Activated naive CD4-positive, alpha-beta T cell treated with Interleukin-2 at 50 U/mL for 16 hours (primary cell): ENCODE data around the gene FGGY.
"Not testable (repeated sequence)": the region's sequence is repeated elsewhere in the genome, so short reads cannot be mapped to it uniquely, and the experiment has no call there.

Experiments
- DNase-seq: peaks from one replicate; pipeline ENCODE4 v3.0.0-alpha.2; 2020

FGGY gene

GRCh38 chr1:59601811-59602210 is 304.9 kb downstream of the FGGY start:
- no peak for DNase-seq

GRCh38 chr1:59604191-59604590 is 307.3 kb downstream of the FGGY start:
- DNase-seq, result no peak

GRCh38 chr1:59605184-59605583 is 308.3 kb downstream of the FGGY start:
- no peak for DNase-seq

GRCh38 chr1:59605761-59606160 is 308.9 kb downstream of the FGGY start:
- no peak for DNase-seq

- DNase-seq, result no peak
Measured at GRCh38 chr1:59609245-59609644, 312.4 kb downstream of the FGGY start.

- not testable (repeated sequence) for DNase-seq
Measured at GRCh38 chr1:59610499-59610898, 313.6 kb downstream of the FGGY start.

- no peak for DNase-seq
Measured at GRCh38 chr1:59617434-59617833, 320.5 kb downstream of the FGGY start.

- DNase-seq, result no peak
Measured at GRCh38 chr1:59619557-59619956, 322.7 kb downstream of the FGGY start.

- DNase-seq, result no peak
Measured at GRCh38 chr1:59625384-59625783, 328.5 kb downstream of the FGGY start.

- no peak for DNase-seq
Measured at GRCh38 chr1:59631561-59632255, 334.8 kb downstream of the FGGY start.

- no peak for DNase-seq
Measured at GRCh38 chr1:59635097-59635496, 338.2 kb downstream of the FGGY start.

GRCh38 chr1:59638231-59638711 is 341.4 kb downstream of the FGGY start:
- DNase-seq, result no peak

- DNase-seq, result no peak
Measured at GRCh38 chr1:59639266-59639665, 342.4 kb downstream of the FGGY start.

GRCh38 chr1:59640851-59641250 is 344.0 kb downstream of the FGGY start:
- DNase-seq, result no peak

GRCh38 chr1:59641836-59642235 is 344.9 kb downstream of the FGGY start:
- DNase-seq, result no peak

- DNase-seq, result no peak
Measured at GRCh38 chr1:59643526-59643925, 346.6 kb downstream of the FGGY start.

GRCh38 chr1:59645893-59646292 is 349.0 kb downstream of the FGGY start:
- DNase-seq, result no peak

- not testable (repeated sequence) for DNase-seq
Measured at GRCh38 chr1:59653142-59653958, 356.5 kb downstream of the FGGY start.

- DNase-seq, result no peak
Measured at GRCh38 chr1:59653968-59654367, 357.1 kb downstream of the FGGY start.

GRCh38 chr1:59657873-59658465 is 361.1 kb downstream of the FGGY start:
- no peak for DNase-seq

- DNase-seq, result no peak
Measured at GRCh38 chr1:59664166-59664565, 367.3 kb downstream of the FGGY start.

GRCh38 chr1:59666106-59666505 is 369.2 kb downstream of the FGGY start:
- no peak for DNase-seq

- no peak for DNase-seq
Measured at GRCh38 chr1:59667020-59667419, 370.1 kb downstream of the FGGY start.
